B cell (primary cell): ENCODE results near the gene PPP1R16B. TPM values are rescaled to one million over a fixed set of nuclear protein-coding genes. Genes with fewer than 3 reads are reported as not detected.

Experiments used
- ATAC-seq: fragments of 200-7000 bp; cut with Tn5 transposase; one replicate; pipeline ENCODE4 v1.10.0; 2021; ENCODE audit warnings: low read depth, mild to moderate bottlenecking, moderate number of reproducible peaks, moderate library complexity
- CTCF ChIA-PET: fragments of 350-600 bp; sonication (Branson Sonifier 250); formaldehyde crosslinking; loops from one replicate; lab custom pipeline; 2021; ENCODE audit warnings: antibody characterized with exemption, inconsistent platforms; lab: Charles Lee
- POLR2A ChIA-PET: fragments of 350-600 bp; sonication (Branson Sonifier 250); formaldehyde crosslinking; loops from one replicate; lab custom pipeline; 2021; ENCODE audit warnings: antibody characterized with exemption; lab: Charles Lee
- DNase-seq: peaks from one replicate; pipeline ENCODE4 v3.0.0; 2013
- H2AFZ ChIP-seq: 2 replicates; pipeline ENCODE4 v1.6.1; 2012; ENCODE audit warnings: mild to moderate bottlenecking, low read depth, low read length; ENCODE audit not compliant: insufficient read depth, poor library complexity, severe bottlenecking
- H3K27ac ChIP-seq, 2 donors: 1 replicate in 1 of 2; 2 replicates in 1 of 2; pipeline ENCODE4 v1.5.1; 2012 to 2013; ENCODE audit warnings: low read length in 2 of 2, mild to moderate bottlenecking in 2 of 2, moderate library complexity in 1 of 2
- H3K27me3 ChIP-seq, 4 experiments: fragments of 200-600 bp in 1 of 4; sonication (generic) in 1 of 4; replicated peaks in 1 of 4; 1 replicate in 2 of 4; 2 replicates in 2 of 4; pipeline versions ENCODE4 v1.6.1 to v1.7.0; 2013 to 2016; ENCODE audit warnings: low read length in 3 of 4, mild to moderate bottlenecking in 2 of 4, mixed read lengths in 1 of 4, moderate library complexity in 1 of 4; ENCODE audit not compliant: insufficient read depth in 4 of 4, control insufficient read depth in 3 of 4; ENCODE audit errors: control extremely low read depth in 1 of 4
- H3K36me3 ChIP-seq, 2 experiments: replicated peaks in 1 of 2; 1 replicate in 1 of 2; 2 replicates in 1 of 2; pipeline versions ENCODE4 v1.6.1 to v1.7.1; 2013; ENCODE audit warnings: low read length in 1 of 2; ENCODE audit not compliant: insufficient read depth in 2 of 2, control insufficient read depth in 1 of 2; ENCODE audit errors: control extremely low read depth in 1 of 2, extremely low read depth in 1 of 2
- H3K4me1 ChIP-seq, 2 donors: fragments of 200-600 bp in 1 of 2; sonication (generic) in 1 of 2; 1 replicate in 1 of 2; 2 replicates in 1 of 2; pipeline versions ENCODE4 v1.5.1 to v1.6.1; 2013 to 2017; ENCODE audit warnings: low read length in 2 of 2; ENCODE audit not compliant: control insufficient read depth in 2 of 2, insufficient read depth in 2 of 2
- H3K4me2 ChIP-seq: replicated peaks from 2 replicates; pipeline ENCODE3; 2012; ENCODE audit warnings: mild to moderate bottlenecking, low read depth, low read length; ENCODE audit not compliant: poor library complexity, severe bottlenecking
- H3K4me3 ChIP-seq, 5 experiments: fragments of 200-600 bp in 1 of 5; sonication (generic) in 1 of 5; 1 replicate in 3 of 5; 2 replicates in 2 of 5; pipeline versions ENCODE4 v1.5.1 to v1.7.0; 2011 to 2016; ENCODE audit warnings: low read length in 4 of 5, mild to moderate bottlenecking in 4 of 5, low read depth in 2 of 5, control low read depth in 1 of 5, moderate library complexity in 1 of 5; ENCODE audit not compliant: insufficient read depth in 1 of 5; ENCODE audit errors: control extremely low read depth in 1 of 5, extremely low read depth in 1 of 5
- H3K79me2 ChIP-seq: fragments of 200-600 bp; sonication (generic); one replicate; pipeline ENCODE4 v1.6.0; 2016; ENCODE audit warnings: low read length; ENCODE audit not compliant: control insufficient read depth, insufficient read depth
- H3K9ac ChIP-seq: fragments of 200-600 bp; sonication (generic); 2 replicates; pipeline ENCODE4 v1.6.1; 2017; ENCODE audit warnings: mild to moderate bottlenecking, low read length, moderate library complexity
- H3K9me3 ChIP-seq, 3 donors: one replicate each; pipeline versions ENCODE4 v1.6.1 to v1.7.1; 2013; ENCODE audit warnings: low read length in 2 of 3; ENCODE audit not compliant: control insufficient read depth in 2 of 3, insufficient read depth in 1 of 3; ENCODE audit errors: control extremely low read depth in 1 of 3
- H4K20me1 ChIP-seq: 2 replicates; pipeline ENCODE4 v1.6.0; 2012; ENCODE audit warnings: mild to moderate bottlenecking, low read length; ENCODE audit not compliant: insufficient read depth, control insufficient read depth, poor library complexity, severe bottlenecking
- H3K27ac Mint-ChIP-seq: one replicate; pipeline ENCODE4 v1.8.0; 2021; ENCODE audit warnings: mixed read lengths
- H3K27me3 Mint-ChIP-seq: one replicate; pipeline ENCODE4 v1.8.0; 2021; ENCODE audit warnings: mixed read lengths
- H3K4me1 Mint-ChIP-seq: one replicate; pipeline ENCODE4 v1.8.0; 2021; ENCODE audit warnings: mixed read lengths
- H3K4me3 Mint-ChIP-seq: one replicate; pipeline ENCODE4 v1.8.0; 2021; ENCODE audit warnings: mixed read lengths
- H3K9me3 Mint-ChIP-seq: one replicate; pipeline ENCODE4 v1.8.0; 2022; ENCODE audit warnings: mixed read lengths; ENCODE audit not compliant: insufficient read depth
- EZH2 ChIP-seq: IDR thresholded peaks from 2 replicates; pipeline ENCODE4 v1.6.1; 2012; ENCODE audit warnings: borderline replicate concordance, low read depth, mild to moderate bottlenecking, moderate library complexity, low read length; ENCODE audit not compliant: insufficient read depth, poor library complexity, severe bottlenecking
- WGBS: methylation state at CpG from one replicate; pipeline ENCODE4 v1.1.5; 2013; ENCODE audit warnings: missing lambda C conversion rate; ENCODE audit not compliant: insufficient coverage; 5-methylcytosine and 5-hydroxymethylcytosine counted together
- intact Hi-C: fragments of 100-400 bp; cut with micrococcal nuclease; formaldehyde crosslinking; loops from one replicate; pipeline ENCODE4 v1.10.0; 2022
- polyA plus RNA-seq: library from polyadenylated mRNA; depleted of rRNA; stranded (reverse); fragments of >200 nt; gene quantifications from 2 replicates; pipeline ENCODE4 v1.2.3, GENCODE V29; 2012
- total RNA-seq, 2 donors: library from RNA; stranded (reverse); fragments of 120-200 nt in 1 of 2; gene quantifications; 1 replicate in 1 of 2; 2 replicates in 1 of 2; pipeline versions ENCODE4 v1.2.3 to v1.2.4, GENCODE V29; 2013 to 2022
- TF ChIP-seq, protein P1 (sequence below): fragments of 200-600 bp; IDR thresholded peaks from one replicate; pipeline ENCODE4 v1.8.0; 2022; ENCODE audit warnings: antibody characterized with exemption, mild to moderate bottlenecking

PPP1R16B gene
- total and polyA plus RNA-seq, 2 donors (not counting 1 experiment from before 2014, with no cell fraction given) = 58.8 to 108 TPM

DNA sequence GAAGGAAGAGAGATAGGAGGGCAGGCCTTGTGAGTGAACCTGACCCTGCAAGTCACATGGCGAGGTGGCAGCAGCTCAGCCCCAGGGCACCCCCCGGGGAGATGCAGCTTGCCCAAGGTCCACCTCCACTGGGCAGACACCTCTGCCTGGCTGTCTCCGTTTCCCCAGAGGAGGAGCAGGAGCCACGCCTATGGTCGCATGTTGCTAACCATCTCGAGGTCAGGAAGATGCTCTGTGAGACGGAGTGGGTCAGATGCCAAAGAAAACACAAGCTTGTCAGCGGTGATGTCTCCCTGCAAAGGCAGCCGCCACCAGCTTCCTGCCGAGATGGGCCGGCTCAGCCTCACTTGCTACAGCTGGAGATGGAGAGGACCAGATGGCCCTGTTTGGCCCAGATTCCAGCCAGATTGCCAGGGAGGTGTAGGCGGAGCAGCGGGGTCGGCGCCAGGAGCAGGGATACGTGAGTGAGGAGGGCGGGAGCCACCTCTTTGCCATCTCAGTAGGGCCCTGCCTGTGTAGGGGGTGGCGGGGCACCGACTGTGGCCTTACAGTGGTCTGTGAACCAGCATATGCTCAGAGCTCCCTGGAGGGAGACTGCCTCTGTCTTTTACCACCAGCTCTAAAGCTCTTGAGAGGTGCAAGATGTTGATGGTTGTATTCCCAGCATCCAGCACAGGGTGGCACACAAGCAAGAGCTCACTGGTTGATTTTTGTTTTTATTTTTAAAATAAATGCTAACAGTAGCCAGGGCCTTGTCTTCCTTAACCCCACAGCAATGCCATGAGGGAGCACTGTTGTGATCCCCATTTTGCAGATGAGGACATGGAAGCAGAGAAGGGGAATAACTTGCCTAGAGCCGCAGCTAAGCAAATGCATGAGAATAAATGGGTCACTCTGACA lies 77.8 kb downstream of the PPP1R16B start:
- H3K4me1 Mint-ChIP-seq = peaks cover 92% of the 10 kb centered on the region
- intact Hi-C loops = no loop called here
- POLR2A ChIA-PET = interaction anchor here (0.5 to 2.3 kb wide), 6 partner anchors 9 to 88 kb away, joined by 3 to 8 read pairs (median 4); partner anchors contain the start of gene PPP1R16B

More for the DNA sequence above, 77.8 kb downstream of the PPP1R16B start:
- 65% methylated on average over 18 of the region's 20 CpGs for WGBS
- DNase-seq = no peak
- Histone ChIP-seq H3K9ac (no peak overlapping the region), H3K4me2 (peak overlapping the region; percentile 58), H3K27me3 (no peaks in the 10 kb centered on the region), H3K79me2 (peaks cover 100% of the 10 kb centered on the region), H2AFZ (no peak overlapping the region), H3K9me3 (peaks cover 0 to 4% (median 0%) of the 10 kb centered on the region in 3 donors), H3K36me3 (peaks cover 0 to 26% of the 10 kb centered on the region in 2 experiments), H3K27ac (peak overlapping the region; percentile 66 to 99), H4K20me1 (peaks cover 23% of the 10 kb centered on the region), H3K4me3 (no peak overlapping the region), H3K4me1 (peaks cover 90 to 99% of the 10 kb centered on the region in 2 donors)
- Mint-ChIP-seq H3K27me3 (no peaks in the 10 kb centered on the region), H3K27ac (peak overlapping the region; percentile 94), H3K9me3 (no peaks in the 10 kb centered on the region), H3K4me3 (peak overlapping the region; percentile 82)
- TF ChIP-seq, protein P1, sequence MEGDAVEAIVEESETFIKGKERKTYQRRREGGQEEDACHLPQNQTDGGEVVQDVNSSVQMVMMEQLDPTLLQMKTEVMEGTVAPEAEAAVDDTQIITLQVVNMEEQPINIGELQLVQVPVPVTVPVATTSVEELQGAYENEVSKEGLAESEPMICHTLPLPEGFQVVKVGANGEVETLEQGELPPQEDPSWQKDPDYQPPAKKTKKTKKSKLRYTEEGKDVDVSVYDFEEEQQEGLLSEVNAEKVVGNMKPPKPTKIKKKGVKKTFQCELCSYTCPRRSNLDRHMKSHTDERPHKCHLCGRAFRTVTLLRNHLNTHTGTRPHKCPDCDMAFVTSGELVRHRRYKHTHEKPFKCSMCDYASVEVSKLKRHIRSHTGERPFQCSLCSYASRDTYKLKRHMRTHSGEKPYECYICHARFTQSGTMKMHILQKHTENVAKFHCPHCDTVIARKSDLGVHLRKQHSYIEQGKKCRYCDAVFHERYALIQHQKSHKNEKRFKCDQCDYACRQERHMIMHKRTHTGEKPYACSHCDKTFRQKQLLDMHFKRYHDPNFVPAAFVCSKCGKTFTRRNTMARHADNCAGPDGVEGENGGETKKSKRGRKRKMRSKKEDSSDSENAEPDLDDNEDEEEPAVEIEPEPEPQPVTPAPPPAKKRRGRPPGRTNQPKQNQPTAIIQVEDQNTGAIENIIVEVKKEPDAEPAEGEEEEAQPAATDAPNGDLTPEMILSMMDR = no peak
- TF ChIP-seq EZH2 = no peak
- CTCF ChIA-PET = interaction anchor here (0.8 to 7.7 kb wide), 17 partner anchors 8 to 135 kb away, joined by 3 to 74 read pairs (median 6); partner anchors contain the start of genes ACTR5 and PPP1R16B
- ATAC-seq = no peak
